ENCODE data around the gene BPGM. TPM values are rescaled to one million over a fixed set of nuclear protein-coding genes. Genes with fewer than 3 reads are reported as not detected.

BPGM gene
- total RNA-seq, 1 experiment from 2014 or later = 18.5 TPM

GRCh38 chr7:134671609-134672008 is 25.0 kb downstream of the BPGM start:
- TF ChIP-seq CTCF (conservative IDR thresholded peaks at IDR 0.05) = no peak
- TF ChIP-seq EZH2 (IDR thresholded peaks at IDR 0.05; ENCODE audit: low read depth) = no peak
- Histone ChIP-seq H3K9me2 (ENCODE audit: insufficient read depth) (no peaks in the 10 kb centered on the region), H3K36me3 (ENCODE audit: low read depth) (no peaks in the 10 kb centered on the region), H3K27ac (no peak overlapping the region), H4K20me1 (ENCODE audit: insufficient read depth) (no peaks in the 10 kb centered on the region), H3K4me1 (replicated peaks; ENCODE audit: insufficient read depth) (peaks cover 11% of the 10 kb centered on the region), H3K4me2 (no peak overlapping the region), H3K9me3 (ENCODE audit: insufficient read depth, low read depth) (no peaks in the 10 kb centered on the region), H2AFZ (no peak overlapping the region), H3K4me3 (no peak overlapping the region), H3K79me2 (ENCODE audit: low read depth) (no peaks in the 10 kb centered on the region), H3K27me3 (ENCODE audit: insufficient read depth, low read depth) (no peaks in the 10 kb centered on the region), H3F3A (ENCODE audit: insufficient read depth, low read depth) (peaks cover 9% of the 10 kb centered on the region)
- DNase-seq = no peak
- CTCF ChIA-PET = no interaction called here
- intact Hi-C loops (cut with micrococcal nuclease; ENCODE audit: unreplicated experiment) = no loop called here
- no TSS peak for BruUV-seq (replicated peaks)
- POLR2A ChIA-PET (ENCODE audit: unreplicated experiment) = interaction anchor here (0.8 kb wide), 1 partner anchor 141 kb away, joined by 3 read pairs; no protein-coding TSS in a partner anchor

- no peak overlapping the region for H3K4me2 ChIP-seq
- H3K36me3 ChIP-seq (ENCODE audit: low read depth) = no peaks in the 10 kb centered on the region
- peaks cover 9% of the 10 kb centered on the region for H3K4me1 ChIP-seq (replicated peaks; ENCODE audit: insufficient read depth)
- H4K20me1 ChIP-seq (ENCODE audit: insufficient read depth) = no peaks in the 10 kb centered on the region
- no peak overlapping the region for H3K27ac ChIP-seq
- DNase-seq = no peak
- no peaks in the 10 kb centered on the region for H3K79me2 ChIP-seq (ENCODE audit: low read depth)
- BruUV-seq (replicated peaks) = no TSS peak
- ChIA-PET CTCF (no interaction called here), POLR2A (ENCODE audit: unreplicated experiment) (no interaction called here)
- intact Hi-C loops (cut with micrococcal nuclease; ENCODE audit: unreplicated experiment) = no loop called here
- H3F3A ChIP-seq (ENCODE audit: insufficient read depth, low read depth) = peaks cover 7% of the 10 kb centered on the region
- TF ChIP-seq EZH2 (IDR thresholded peaks at IDR 0.05; ENCODE audit: low read depth) (no peak), CTCF (conservative IDR thresholded peaks at IDR 0.05) (no peak)
- no peak overlapping the region for H2AFZ ChIP-seq
- H3K9me3 ChIP-seq (ENCODE audit: insufficient read depth, low read depth) = no peaks in the 10 kb centered on the region
- H3K27me3 ChIP-seq (ENCODE audit: insufficient read depth, low read depth) = no peaks in the 10 kb centered on the region
- H3K4me3 ChIP-seq = no peak overlapping the region
- no peaks in the 10 kb centered on the region for H3K9me2 ChIP-seq (ENCODE audit: insufficient read depth)
Observed at GRCh38 chr7:134674424-134674823, 27.8 kb downstream of the BPGM start.

- no peaks in the 10 kb centered on the region; the same call in 1 of the 2 replicates for H3F3A ChIP-seq (ENCODE audit: insufficient read depth, low read depth)
- no peak overlapping the region for H2AFZ ChIP-seq
- ChIA-PET POLR2A (ENCODE audit: unreplicated experiment) (no interaction called here), CTCF (interaction anchor here (0.5 to 1.2 kb wide), 2 partner anchors 10 to 272 kb away, joined by 3 read pairs; no protein-coding TSS in a partner anchor)
- intact Hi-C loops (cut with micrococcal nuclease; ENCODE audit: unreplicated experiment) = no loop called here
- no TSS peak for BruUV-seq (replicated peaks)
- DNase-seq = no peak
- no peaks in the 10 kb centered on the region for H3K36me3 ChIP-seq (ENCODE audit: low read depth)
- no peaks in the 10 kb centered on the region for H3K27me3 ChIP-seq (ENCODE audit: insufficient read depth, low read depth)
- no peaks in the 10 kb centered on the region for H3K79me2 ChIP-seq (ENCODE audit: low read depth)
- no peak overlapping the region for H3K4me3 ChIP-seq
- no peaks in the 10 kb centered on the region for H3K4me1 ChIP-seq (replicated peaks; ENCODE audit: insufficient read depth)
- H3K4me2 ChIP-seq = no peak overlapping the region
- no peaks in the 10 kb centered on the region for H3K9me2 ChIP-seq (ENCODE audit: insufficient read depth)
- no peaks in the 10 kb centered on the region for H4K20me1 ChIP-seq (ENCODE audit: insufficient read depth)
- H3K27ac ChIP-seq = no peak overlapping the region
- no peaks in the 10 kb centered on the region for H3K9me3 ChIP-seq (ENCODE audit: insufficient read depth, low read depth)
- TF ChIP-seq EZH2 (IDR thresholded peaks at IDR 0.05; ENCODE audit: low read depth) (no peak), CTCF (conservative IDR thresholded peaks at IDR 0.05) (no peak)
Observed at GRCh38 chr7:134676743-134677142, 30.1 kb downstream of the BPGM start.

All from PC-9 (cell line).